IMR-90 (cell line): ENCODE data around the gene KLHL36. TPM values are rescaled to one million over a fixed set of nuclear protein-coding genes. Genes with fewer than 3 reads are reported as not detected.

Experiments
- ATAC-seq: fragments of 200-7000 bp; cut with Tn5 transposase; 2 replicates; pipeline ENCODE4 v1.9.1; 2020; ENCODE audit warnings: low read depth, mild to moderate bottlenecking, moderate library complexity
- BruUV-seq: library from RNA; stranded (reverse); fragments of 400-500 nt; replicated peaks from 2 replicates; lab custom pipeline; 2021; lab: Mats Ljungman, UMichigan
- CTCF ChIA-PET: fragments of 300-600 bp; formaldehyde crosslinking; extraction: SDS; loops from one replicate; lab custom pipeline; 2021; ENCODE audit warnings: antibody characterized with exemption; lab: Yijun Ruan, JAX
- POLR2A ChIA-PET: fragments of 300-600 bp; sonication (Branson Sonifier 250); formaldehyde crosslinking; loops from one replicate; lab custom pipeline; 2022; ENCODE audit warnings: antibody characterized with exemption; ENCODE audit not compliant: unreplicated experiment; lab: Charles Lee
- DNase-seq: peaks from one replicate; pipeline ENCODE4 v3.0.0; 2013
- H2AFZ ChIP-seq: replicated peaks from 2 replicates; pipeline ENCODE3; 2013; ENCODE audit warnings: low read length, mild to moderate bottlenecking; ENCODE audit not compliant: poor library complexity
- H2AK5ac ChIP-seq: 2 replicates; pipeline ENCODE4 v1.6.1; 2013; ENCODE audit warnings: low read depth, low read length, inconsistent platforms
- H2AK9ac ChIP-seq: replicated peaks from 2 replicates; pipeline ENCODE3; 2013; ENCODE audit warnings: mild to moderate bottlenecking, low read depth, low read length, moderate library complexity; ENCODE audit not compliant: poor library complexity
- H2BK120ac ChIP-seq: 2 replicates; pipeline ENCODE4 v1.6.1; 2013; ENCODE audit warnings: low read depth, low read length, inconsistent platforms
- H2BK15ac ChIP-seq: 3 replicates; pipeline ENCODE4 v1.6.1; 2013; ENCODE audit warnings: low read depth, low read length, inconsistent platforms
- H2BK20ac ChIP-seq: 2 replicates; pipeline ENCODE4 v1.6.1; 2013; ENCODE audit warnings: low read depth, mild to moderate bottlenecking, inconsistent platforms, low read length, moderate library complexity
- H2BK5ac ChIP-seq: 2 replicates; pipeline ENCODE4 v1.6.1; 2013; ENCODE audit warnings: mild to moderate bottlenecking, low read depth, low read length, inconsistent platforms; ENCODE audit not compliant: poor library complexity, severe bottlenecking
- H3K14ac ChIP-seq: replicated peaks from 2 replicates; pipeline ENCODE4 v1.6.1; 2013; ENCODE audit warnings: low read depth, low read length, inconsistent platforms
- H3K18ac ChIP-seq: 2 replicates; pipeline ENCODE4 v1.6.1; 2013; ENCODE audit warnings: low read depth, low read length, control low read depth
- H3K23ac ChIP-seq: 2 replicates; pipeline ENCODE4 v1.6.1; 2013; ENCODE audit warnings: low read depth, low read length, inconsistent platforms
- H3K27ac ChIP-seq: 2 replicates; pipeline ENCODE4 v1.5.1; 2013; ENCODE audit warnings: mild to moderate bottlenecking, control low read depth, low read length; ENCODE audit not compliant: insufficient read depth
- H3K27me3 ChIP-seq: 2 replicates; pipeline ENCODE4 v1.6.1; 2013; ENCODE audit warnings: low read length; ENCODE audit not compliant: control insufficient read depth, insufficient read depth
- H3K36me3 ChIP-seq: 2 replicates; pipeline ENCODE4 v1.6.1; 2013; ENCODE audit warnings: low read length, mixed read lengths; ENCODE audit not compliant: control insufficient read depth, insufficient read depth
- H3K4ac ChIP-seq: 2 replicates; pipeline ENCODE4 v1.6.1; 2013; ENCODE audit warnings: low read depth, low read length, inconsistent platforms
- H3K4me1 ChIP-seq: 2 replicates; pipeline ENCODE4 v1.6.1; 2013; ENCODE audit warnings: low read length, mixed read lengths; ENCODE audit not compliant: control insufficient read depth, insufficient read depth
- H3K4me2 ChIP-seq: 2 replicates; pipeline ENCODE4 v1.6.1; 2013; ENCODE audit warnings: low read depth, mild to moderate bottlenecking, control low read depth, low read length, moderate library complexity
- H3K4me3 ChIP-seq: 2 replicates; pipeline ENCODE4 v1.5.1; 2013; ENCODE audit warnings: low read depth, mild to moderate bottlenecking, control low read depth, low read length, moderate library complexity; ENCODE audit not compliant: insufficient read depth
- H3K56ac ChIP-seq: 2 replicates; pipeline ENCODE4 v1.6.1; 2013; ENCODE audit warnings: low read length, inconsistent platforms; ENCODE audit not compliant: insufficient read depth; ENCODE audit errors: extremely low read depth
- H3K79me1 ChIP-seq, 2 experiments: 2 replicates each; pipeline ENCODE4 v1.6.1; 2013; ENCODE audit warnings: low read length in 2 of 2, inconsistent platforms in 1 of 2, low read depth in 1 of 2
- H3K9ac ChIP-seq: 2 replicates; pipeline ENCODE4 v1.6.1; 2013; ENCODE audit warnings: low read depth, low read length, control low read depth
- H3K9me1 ChIP-seq: 2 replicates; pipeline ENCODE4 v1.6.1; 2013; ENCODE audit warnings: low read length, inconsistent platforms; ENCODE audit not compliant: insufficient read depth
- H3K9me3 ChIP-seq: 2 replicates; pipeline ENCODE4 v1.6.1; 2013; ENCODE audit warnings: low read length; ENCODE audit not compliant: control insufficient read depth, insufficient read depth
- H4K20me1 ChIP-seq: 2 replicates; pipeline ENCODE4 v1.6.1; 2013; ENCODE audit warnings: low read length, inconsistent platforms; ENCODE audit not compliant: insufficient read depth
- H4K5ac ChIP-seq: 2 replicates; pipeline ENCODE4 v1.6.1; 2013; ENCODE audit warnings: mild to moderate bottlenecking, low read depth, low read length, control low read depth
- H4K8ac ChIP-seq, 2 experiments: 2 replicates each; pipeline ENCODE4 v1.6.1; 2013; ENCODE audit warnings: low read depth in 2 of 2, low read length in 2 of 2, control low read depth in 1 of 2, inconsistent platforms in 1 of 2
- H4K91ac ChIP-seq: 2 replicates; pipeline ENCODE4 v1.6.1; 2013; ENCODE audit warnings: low read depth, low read length, inconsistent platforms; ENCODE audit not compliant: insufficient read depth
- BHLHE40 ChIP-seq: fragments of 150-350 bp; IDR thresholded peaks from 2 replicates; pipeline ENCODE4 v1.6.1; 2016; ENCODE audit warnings: mild to moderate bottlenecking, low read depth, low read length
- CHD1 ChIP-seq: IDR thresholded peaks from 2 replicates; pipeline ENCODE4 v1.6.1; 2012; ENCODE audit warnings: low read depth, low read length, improper control_type of control experiment
- FOS ChIP-seq: fragments of 150-350 bp; IDR thresholded peaks from 2 replicates; pipeline ENCODE4 v1.6.1; 2016; ENCODE audit warnings: low read depth, low read length
- MAFK ChIP-seq: IDR thresholded peaks from 2 replicates; pipeline ENCODE4 v1.6.1; 2012; ENCODE audit warnings: low read depth, low read length, improper control_type of control experiment
- NFE2L2 ChIP-seq: fragments of 150-350 bp; IDR thresholded peaks from 2 replicates; pipeline ENCODE4 v1.6.1; 2016; ENCODE audit warnings: low read depth, mild to moderate bottlenecking, low read length
- RAD21 ChIP-seq: IDR thresholded peaks from 2 replicates; pipeline ENCODE4 v1.6.1; 2012; ENCODE audit warnings: low read length, improper control_type of control experiment
- SMC3 ChIP-seq: fragments of 150-350 bp; IDR thresholded peaks from 2 replicates; pipeline ENCODE4 v1.6.1; 2016; ENCODE audit warnings: low read depth, mild to moderate bottlenecking, antibody characterized with exemption, low read length, moderate library complexity
- USF2 ChIP-seq: fragments of 150-350 bp; IDR thresholded peaks from 2 replicates; pipeline ENCODE4 v1.6.1; 2017; ENCODE audit warnings: mild to moderate bottlenecking, antibody characterized with exemption, low read length, low read depth
- WGBS, 2 experiments: methylation state at CpG; one replicate each; pipeline versions ENCODE4 v1.1.5 to v1.1.7; 2013; ENCODE audit warnings: missing lambda C conversion rate in 2 of 2; ENCODE audit not compliant: insufficient read length in 1 of 2; ENCODE audit errors: extremely low coverage in 2 of 2; 5-methylcytosine and 5-hydroxymethylcytosine counted together
- dilution Hi-C: fragments of 300-500 bp; cut with HindIII; formaldehyde crosslinking; loops from one replicate; pipeline ENCODE4 v1.14.3; 2018; ENCODE audit warnings: low sequenced_read_pairs; ENCODE audit not compliant: unreplicated experiment
- in situ Hi-C: fragments of 300-500 bp; cut with MboI; formaldehyde crosslinking; loops from 3 replicates; pipeline ENCODE4 v1.14.3; 2019; ENCODE audit warnings: low sequenced_read_pairs, inconsistent platforms, mixed read lengths
- intact Hi-C: fragments of 100-400 bp; cut with micrococcal nuclease; formaldehyde crosslinking; loops from 2 replicates; pipeline ENCODE4 v1.10.0; 2022
- polyA plus RNA-seq, 3 experiments: library from polyadenylated mRNA; depleted of rRNA; stranded (reverse); fragments of >200 nt; gene quantifications; 2 replicates each; pipeline ENCODE4 v1.2.3, GENCODE V29; 2012; ENCODE audit warnings: low replicate concordance in 1 of 3
- total RNA-seq: library from RNA; depleted of rRNA; stranded (reverse); fragments of >200 nt; gene quantifications from 2 replicates; pipeline ENCODE4 v1.2.3, GENCODE V29; 2012
- TF ChIP-seq, protein P1 (sequence below): conservative IDR thresholded peaks from 2 replicates; pipeline ENCODE4 v1.5.1; 2012; ENCODE audit warnings: mild to moderate bottlenecking, low read depth, low read length, improper control_type of control experiment

The KLHL36 gene
- total and polyA plus RNA-seq, 2 of the 4 experiments (the other 2 are of a cell fraction) = 45.9 to 46.3 TPM

GRCh38 chr16:84684592-84684965, 36.3 kb downstream of the KLHL36 start:
- DNase-seq (no peak), ATAC-seq (no peak)
- Histone ChIP-seq H2BK20ac (peak overlapping the region; percentile 30; the same call in 1 of the 2 replicates), H3K36me3 (no peaks in the 10 kb centered on the region), H2AK5ac (no peak overlapping the region), H3K23ac (no peak overlapping the region), H3K14ac (no peak overlapping the region), H4K91ac (no peak overlapping the region), H2AFZ (no peak overlapping the region), H2BK15ac (0 out of 3 replicates have a peak overlapping the region, but pooled peaks have one; percentile 1), H4K20me1 (no peaks in the 10 kb centered on the region), H4K5ac (no peak overlapping the region), H3K9ac (no peak overlapping the region), H2BK5ac (no peak overlapping the region), H2AK9ac (no peak overlapping the region), H3K18ac (no peak overlapping the region), H3K27ac (no peak overlapping the region), H3K4me1 (peaks cover 5% of the 10 kb centered on the region), H3K9me3 (peaks cover 3% of the 10 kb centered on the region; the same call in 1 of the 2 replicates), H2BK120ac (peak overlapping the region; percentile 5; the same call in 1 of the 2 replicates), H4K8ac (no peak overlapping the region), H3K79me1 (0 out of 4 replicates have a peak, but pooled peaks cover 0 to 3% of the 10 kb centered on the region in 2 experiments), H3K4me2 (no peak overlapping the region), H3K9me1 (peaks cover 8% of the 10 kb centered on the region), H3K4me3 (no peak overlapping the region), H3K56ac (no peak overlapping the region), H3K4ac (no peak overlapping the region), H3K27me3 (no peaks in the 10 kb centered on the region; the same call in 1 of the 2 replicates)
- in situ Hi-C loops (no loop called here), intact Hi-C loops (no loop called here), dilution Hi-C loops (no loop called here)
- CTCF ChIA-PET = interaction anchor here (1.5 kb wide), 1 partner anchor 12 kb away, joined by 4 read pairs; no protein-coding TSS in a partner anchor
- no TSS peak for BruUV-seq
- POLR2A ChIA-PET = no interaction called here
- WGBS, 2 experiments = 88% methylated on average over 3 of the region's 4 CpGs; no CpG with 5 or more reads in 1 of the 2 experiments
- no peak for TF ChIP-seq FOS
- TF ChIP-seq USF2 = no peak
- no peak for TF ChIP-seq NFE2L2
- TF ChIP-seq SMC3 = no peak
- TF ChIP-seq, protein P1, sequence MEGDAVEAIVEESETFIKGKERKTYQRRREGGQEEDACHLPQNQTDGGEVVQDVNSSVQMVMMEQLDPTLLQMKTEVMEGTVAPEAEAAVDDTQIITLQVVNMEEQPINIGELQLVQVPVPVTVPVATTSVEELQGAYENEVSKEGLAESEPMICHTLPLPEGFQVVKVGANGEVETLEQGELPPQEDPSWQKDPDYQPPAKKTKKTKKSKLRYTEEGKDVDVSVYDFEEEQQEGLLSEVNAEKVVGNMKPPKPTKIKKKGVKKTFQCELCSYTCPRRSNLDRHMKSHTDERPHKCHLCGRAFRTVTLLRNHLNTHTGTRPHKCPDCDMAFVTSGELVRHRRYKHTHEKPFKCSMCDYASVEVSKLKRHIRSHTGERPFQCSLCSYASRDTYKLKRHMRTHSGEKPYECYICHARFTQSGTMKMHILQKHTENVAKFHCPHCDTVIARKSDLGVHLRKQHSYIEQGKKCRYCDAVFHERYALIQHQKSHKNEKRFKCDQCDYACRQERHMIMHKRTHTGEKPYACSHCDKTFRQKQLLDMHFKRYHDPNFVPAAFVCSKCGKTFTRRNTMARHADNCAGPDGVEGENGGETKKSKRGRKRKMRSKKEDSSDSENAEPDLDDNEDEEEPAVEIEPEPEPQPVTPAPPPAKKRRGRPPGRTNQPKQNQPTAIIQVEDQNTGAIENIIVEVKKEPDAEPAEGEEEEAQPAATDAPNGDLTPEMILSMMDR = no peak
- no peak for TF ChIP-seq BHLHE40
- no peak for TF ChIP-seq MAFK
- no peak for TF ChIP-seq CHD1
- no peak for TF ChIP-seq RAD21
